Thyroid gland (tissue), 4 donors: Measurements from ENCODE around the gene KRTAP10-1.
"Not testable (repeated sequence)": the region's sequence is repeated elsewhere in the genome, so short reads cannot be mapped to it uniquely, and the experiment has no call there.

Experiments used
- CTCF ChIP-seq, 6 experiments: fragments of 200-600 bp in 3 of 6; fragments of 450-650 bp in 3 of 6; sonication (generic) in 3 of 6; IDR thresholded peaks; one replicate each; pipeline ENCODE4 v1.5.1; 2016 to 2019; ENCODE audit warnings: antibody characterized with exemption in 6 of 6, mild to moderate bottlenecking in 2 of 6, inconsistent platforms in 1 of 6, moderate library complexity in 1 of 6
- POLR2A ChIP-seq, 2 donors: fragments of 450-650 bp; IDR thresholded peaks; one replicate each; pipeline ENCODE4 v1.6.1; 2017; ENCODE audit warnings: antibody characterized with exemption in 2 of 2, mild to moderate bottlenecking in 2 of 2, moderate library complexity in 1 of 2

- not testable (repeated sequence) for TF ChIP-seq CTCF, POLR2A (IDR thresholded peaks at IDR 0.05)
These were observed 40.3 kb upstream of the KRTAP10-1 start, which contains the start of gene KRTAP10-5 for GRCh38 chr21:44580231-44580821.
